ENCODE measurements around the gene OCIAD2. TPM values are rescaled to one million over a fixed set of nuclear protein-coding genes. Genes with fewer than 3 reads are reported as not detected.

Gene OCIAD2, protein sequence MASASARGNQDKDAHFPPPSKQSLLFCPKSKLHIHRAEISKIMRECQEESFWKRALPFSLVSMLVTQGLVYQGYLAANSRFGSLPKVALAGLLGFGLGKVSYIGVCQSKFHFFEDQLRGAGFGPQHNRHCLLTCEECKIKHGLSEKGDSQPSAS
- total RNA-seq (ENCODE audit: low replicate concordance) = 2.9 and 20.3 TPM in 2 replicates

DNA sequence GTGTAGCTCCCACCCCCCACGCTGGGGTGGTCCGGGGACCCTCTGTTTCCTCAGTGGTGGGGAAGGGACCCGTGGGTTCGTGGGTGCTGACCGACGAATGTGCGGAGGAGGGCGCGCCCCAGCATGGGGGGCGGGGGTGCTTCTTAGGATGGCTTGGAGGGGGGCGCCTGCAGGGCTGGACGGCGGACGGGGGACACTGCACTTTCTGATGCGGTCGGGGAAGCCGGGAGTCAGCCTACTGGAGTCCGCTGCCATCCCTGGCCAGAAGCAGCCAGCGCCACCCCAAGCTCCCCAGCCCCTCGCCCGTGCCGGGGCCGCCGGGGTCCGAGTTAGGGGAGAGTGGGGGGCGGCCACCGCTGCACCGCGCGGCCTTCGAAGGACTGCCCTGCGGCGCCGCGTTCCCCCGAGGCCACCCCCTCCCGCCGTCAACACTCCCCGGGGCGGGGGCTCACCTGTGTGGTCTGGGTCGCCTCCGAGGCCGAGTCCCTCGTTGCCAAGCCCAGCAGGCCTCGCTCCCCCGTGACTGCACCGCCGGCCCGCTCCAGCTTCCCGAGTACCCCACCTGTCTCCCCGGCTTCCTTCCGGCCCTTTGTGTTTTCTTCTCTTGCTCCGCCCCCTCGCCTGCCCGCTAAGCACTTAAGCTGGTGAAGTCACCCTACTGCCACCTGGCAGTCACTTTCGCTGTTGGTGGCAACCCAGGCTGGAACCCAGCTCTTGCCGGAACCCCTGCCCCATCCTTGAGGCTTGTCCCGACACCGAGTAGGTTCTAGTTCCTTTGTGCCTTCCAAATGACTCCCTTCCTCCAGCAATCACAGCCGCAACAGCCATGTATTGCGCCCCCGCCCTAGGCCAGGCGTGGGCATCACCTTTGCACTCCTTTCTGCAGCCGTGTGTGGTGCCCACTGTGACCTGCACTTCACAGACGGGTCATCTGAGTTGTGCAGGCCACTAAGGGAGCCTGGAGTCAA, at the start of gene OCIAD2:
OCIAD2 (minus strand) TSS at position 569 of the 968 bp plus-strand sequence. CDS start 2,225 bp downstream, outside the sequence.
- DNase-seq (ENCODE audit: low read depth) = no peak
- peak within 1 kb of the TSS; percentile 48 for H3K4me3 ChIP-seq (ENCODE audit: low read depth, low read length)
- TF ChIP-seq, protein P1, sequence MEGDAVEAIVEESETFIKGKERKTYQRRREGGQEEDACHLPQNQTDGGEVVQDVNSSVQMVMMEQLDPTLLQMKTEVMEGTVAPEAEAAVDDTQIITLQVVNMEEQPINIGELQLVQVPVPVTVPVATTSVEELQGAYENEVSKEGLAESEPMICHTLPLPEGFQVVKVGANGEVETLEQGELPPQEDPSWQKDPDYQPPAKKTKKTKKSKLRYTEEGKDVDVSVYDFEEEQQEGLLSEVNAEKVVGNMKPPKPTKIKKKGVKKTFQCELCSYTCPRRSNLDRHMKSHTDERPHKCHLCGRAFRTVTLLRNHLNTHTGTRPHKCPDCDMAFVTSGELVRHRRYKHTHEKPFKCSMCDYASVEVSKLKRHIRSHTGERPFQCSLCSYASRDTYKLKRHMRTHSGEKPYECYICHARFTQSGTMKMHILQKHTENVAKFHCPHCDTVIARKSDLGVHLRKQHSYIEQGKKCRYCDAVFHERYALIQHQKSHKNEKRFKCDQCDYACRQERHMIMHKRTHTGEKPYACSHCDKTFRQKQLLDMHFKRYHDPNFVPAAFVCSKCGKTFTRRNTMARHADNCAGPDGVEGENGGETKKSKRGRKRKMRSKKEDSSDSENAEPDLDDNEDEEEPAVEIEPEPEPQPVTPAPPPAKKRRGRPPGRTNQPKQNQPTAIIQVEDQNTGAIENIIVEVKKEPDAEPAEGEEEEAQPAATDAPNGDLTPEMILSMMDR (IDR thresholded peaks at IDR 0.05; ENCODE audit: insufficient read depth, low read length) = no peak

DNA sequence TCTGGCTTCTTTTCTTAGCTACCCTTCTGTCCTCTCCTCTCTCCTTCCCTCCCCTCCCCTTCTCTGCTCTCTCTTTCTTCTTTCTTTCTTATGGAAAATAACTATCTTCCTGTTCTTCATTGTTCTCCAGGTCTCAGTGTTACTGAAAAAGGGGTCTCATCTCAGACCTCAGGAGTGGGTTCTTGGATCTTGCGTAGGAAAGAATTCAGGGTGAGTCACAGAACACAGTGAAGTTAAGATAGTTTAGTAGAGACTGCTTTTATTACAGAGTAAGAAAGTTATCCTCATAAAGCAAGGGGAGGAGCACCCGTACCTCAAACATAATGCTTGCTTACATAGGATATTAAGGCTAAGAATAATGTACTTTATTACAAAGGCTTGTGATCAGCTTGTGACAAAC, 47.7 kb upstream of the OCIAD2 start:
- TF ChIP-seq, protein P1 (IDR thresholded peaks at IDR 0.05; ENCODE audit: insufficient read depth, low read length) = no peak
- no peak for DNase-seq (ENCODE audit: low read depth)
- H3K4me3 ChIP-seq (ENCODE audit: low read depth, low read length) = no peak overlapping the region

DNA sequence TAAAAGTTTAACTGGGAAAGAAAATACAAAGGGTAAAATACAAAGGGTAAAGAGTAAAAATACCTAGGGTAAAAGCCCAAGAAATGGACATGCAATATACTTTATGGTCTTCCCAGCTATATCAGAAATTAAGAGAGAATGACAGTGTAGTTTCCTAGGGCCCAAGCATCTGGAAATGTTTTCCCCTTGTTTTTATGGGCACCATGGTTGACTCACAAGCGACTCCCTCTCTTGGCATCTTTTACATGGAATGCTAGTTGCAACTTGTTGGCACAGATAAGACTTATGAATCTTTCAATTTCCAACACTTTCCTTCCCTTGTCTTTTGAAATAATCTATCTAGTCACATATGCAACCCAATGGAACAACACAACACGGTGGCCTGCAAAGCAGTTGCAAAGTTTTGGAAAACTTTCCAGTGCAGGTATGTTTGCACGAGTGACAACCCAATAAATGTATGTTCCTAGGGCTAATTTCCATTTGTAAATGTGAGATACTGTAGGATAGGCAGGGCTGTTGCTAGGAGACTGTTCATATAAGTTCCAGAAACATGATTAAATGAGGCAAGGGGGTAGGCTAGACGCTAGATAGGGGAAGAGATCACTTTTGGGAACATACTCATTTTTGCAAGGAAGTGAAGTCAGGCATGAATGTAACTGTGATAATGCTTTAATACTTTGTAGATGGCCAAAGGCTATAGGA, 43.1 kb upstream of the OCIAD2 start:
- TF ChIP-seq, protein P1 (IDR thresholded peaks at IDR 0.05; ENCODE audit: insufficient read depth, low read length) = no peak

DNA sequence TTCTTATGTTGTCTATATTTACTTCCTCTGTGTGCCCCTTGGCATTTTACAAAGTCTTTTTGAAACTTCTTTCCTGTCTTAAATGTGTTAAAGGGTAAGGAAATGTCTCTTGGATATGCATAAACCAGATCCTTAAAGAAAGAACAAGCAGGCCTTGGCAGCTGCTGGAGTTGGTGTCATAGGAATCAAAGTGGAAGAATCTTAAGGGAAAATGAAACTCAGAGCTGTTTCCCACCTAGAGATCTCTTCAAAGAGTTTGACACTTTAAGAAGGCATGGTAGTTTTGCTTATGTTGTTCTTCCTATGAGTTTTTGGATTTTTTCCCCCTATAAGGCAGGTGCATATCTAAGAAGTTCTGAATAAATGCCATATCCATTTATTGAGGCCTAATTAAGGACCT, 42.5 kb upstream of the OCIAD2 start:
- DNase-seq (ENCODE audit: low read depth) = no peak
- no peak overlapping the region for H3K4me3 ChIP-seq (ENCODE audit: low read depth, low read length)
- TF ChIP-seq, protein P1 (IDR thresholded peaks at IDR 0.05; ENCODE audit: insufficient read depth, low read length) = no peak

More for the DNA sequence above, 43.1 kb upstream of the OCIAD2 start:
- no peak overlapping the region for H3K4me3 ChIP-seq (ENCODE audit: low read depth, low read length)
- DNase-seq (ENCODE audit: low read depth) = peak; percentile 62

DNA sequence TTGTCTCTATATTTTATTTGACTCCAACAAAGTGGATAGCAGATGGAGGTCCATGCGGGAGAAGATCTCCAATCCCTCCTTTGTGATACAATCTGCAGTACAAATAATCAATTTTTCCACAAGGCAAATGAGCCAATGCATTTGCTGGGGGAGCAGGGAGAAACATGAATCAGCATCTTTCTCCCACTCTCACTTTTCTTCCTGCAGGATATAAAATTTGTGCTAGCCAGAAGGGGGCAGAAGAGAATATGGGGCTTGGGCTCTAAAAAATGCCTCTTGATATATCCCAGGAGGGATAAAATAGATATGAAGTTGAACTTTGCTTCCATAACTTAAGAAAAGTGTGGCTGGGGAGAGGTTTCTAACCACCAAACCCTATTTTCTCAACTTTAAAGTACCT, 41.2 kb upstream of the OCIAD2 start:
- DNase-seq (ENCODE audit: low read depth) = no peak
- no peak overlapping the region for H3K4me3 ChIP-seq (ENCODE audit: low read depth, low read length)
- TF ChIP-seq, protein P1 (IDR thresholded peaks at IDR 0.05; ENCODE audit: insufficient read depth, low read length) = no peak

DNA sequence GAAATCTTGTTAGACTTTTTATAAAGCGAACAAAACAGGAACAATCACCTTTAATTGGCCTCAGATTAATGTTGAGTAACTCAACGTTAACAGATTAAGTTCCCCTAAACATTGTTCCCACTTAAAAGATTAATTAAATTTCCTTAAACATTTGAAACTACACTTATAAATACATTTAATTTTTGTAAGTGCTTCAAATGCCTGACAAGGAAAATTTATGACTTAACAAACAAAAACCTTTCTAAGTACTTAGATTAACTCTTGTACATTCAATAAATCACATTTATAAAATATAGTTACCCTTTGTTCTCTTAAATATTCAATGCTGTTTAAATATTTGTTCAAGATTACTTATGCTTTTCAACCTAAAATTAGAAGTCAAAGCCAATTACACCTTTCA, 39.4 kb upstream of the OCIAD2 start:
- DNase-seq (ENCODE audit: low read depth) = no peak
- TF ChIP-seq, protein P1 (IDR thresholded peaks at IDR 0.05; ENCODE audit: insufficient read depth, low read length) = no peak
- no peak overlapping the region for H3K4me3 ChIP-seq (ENCODE audit: low read depth, low read length)
